Measurements from ENCODE around the gene RBM44.
A peak's percentile ranks its signal among the peaks of the same experiment; 100 is the strongest.

Gene RBM44

GRCh38 chr2:237888389-237888788 lies 89.8 kb downstream of the RBM44 start:
- ChIA-PET CTCF (no interaction called here), POLR2A (ENCODE audit: low non-redundant PET) (no interaction called here)
- TF ChIP-seq CTCF (conservative IDR thresholded peaks at IDR 0.05; ENCODE audit: low read depth): no peak
- DNase-seq (ENCODE audit: low spot score): no peak
- H3K27ac ChIP-seq: peak overlapping the region; percentile 79

- POLR2A ChIA-PET (ENCODE audit: low non-redundant PET): no interaction called here
- H3K27ac ChIP-seq: peak overlapping the region; percentile 79
- TF ChIP-seq CTCF (conservative IDR thresholded peaks at IDR 0.05; ENCODE audit: low read depth): no peak
- CTCF ChIA-PET: no interaction called here
- DNase-seq (ENCODE audit: low spot score): no peak
These were observed 90.4 kb downstream of the RBM44 start for GRCh38 chr2:237889016-237889415.

GRCh38 chr2:237889811-237890210 lies 91.2 kb downstream of the RBM44 start:
- H3K27ac ChIP-seq: no peak overlapping the region
- CTCF ChIA-PET: interaction anchor here (0.6 kb wide), 1 partner anchor 9 kb away, joined by 3 read pairs; no protein-coding TSS in a partner anchor
- POLR2A ChIA-PET (ENCODE audit: low non-redundant PET): no interaction called here
- no peak for DNase-seq (ENCODE audit: low spot score)
- no peak for TF ChIP-seq CTCF (conservative IDR thresholded peaks at IDR 0.05; ENCODE audit: low read depth)

Measured in RWPE1 (cell line).